Measurements from ENCODE around the gene ZNF771.

GRCh38 chr16:30375864-30376263 lies 31.5 kb upstream of the ZNF771 start:
- TF ChIP-seq CTCF (IDR thresholded peaks at IDR 0.05; ENCODE audit: low read depth, low read length) (no peak), EZH2phosphoT487 (IDR thresholded peaks at IDR 0.05; ENCODE audit: low read depth) (no peak)

Measured in OCI-LY3 (cell line).